D341Med (cell line): Measurements from ENCODE around the gene TMEM178A.
"Not testable (repeated sequence)": the region's sequence is repeated elsewhere in the genome, so short reads cannot be mapped to it uniquely, and the experiment has no call there.

Source experiments
- DNase-seq: peaks from one replicate; pipeline ENCODE4 v3.0.0; 2012; ENCODE audit warnings: low spot score

Gene TMEM178A

DNA sequence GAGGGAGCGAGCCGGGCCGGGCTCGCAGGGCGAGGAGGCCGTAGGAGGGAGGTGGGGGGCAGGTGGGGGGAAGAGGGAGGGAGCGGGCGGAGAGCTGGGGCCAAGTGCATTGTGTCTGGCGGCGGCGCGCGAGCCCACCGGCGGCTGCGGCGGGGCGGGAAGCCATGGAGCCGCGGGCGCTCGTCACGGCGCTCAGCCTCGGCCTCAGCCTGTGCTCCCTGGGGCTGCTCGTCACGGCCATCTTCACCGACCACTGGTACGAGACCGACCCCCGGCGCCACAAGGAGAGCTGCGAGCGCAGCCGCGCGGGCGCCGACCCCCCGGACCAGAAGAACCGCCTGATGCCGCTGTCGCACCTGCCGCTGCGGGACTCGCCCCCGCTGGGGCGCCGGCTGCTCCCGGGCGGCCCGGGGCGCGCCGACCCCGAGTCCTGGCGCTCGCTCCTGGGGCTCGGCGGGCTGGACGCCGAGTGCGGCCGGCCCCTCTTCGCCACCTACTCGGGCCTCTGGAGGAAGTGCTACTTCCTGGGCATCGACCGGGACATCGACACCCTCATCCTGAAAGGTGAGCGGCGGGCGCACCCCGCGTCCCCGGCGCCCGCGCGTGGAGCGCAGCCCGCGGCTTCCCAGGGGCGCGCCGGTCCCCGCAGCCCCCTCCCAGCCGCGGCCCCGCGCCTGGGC, at the start of gene TMEM178A:
TMEM178A (plus strand) TSS at position 107 of the 680 bp plus-strand sequence; CDS start at position 165, 58 bp downstream.
- DNase-seq = peak; percentile 81

DNA sequence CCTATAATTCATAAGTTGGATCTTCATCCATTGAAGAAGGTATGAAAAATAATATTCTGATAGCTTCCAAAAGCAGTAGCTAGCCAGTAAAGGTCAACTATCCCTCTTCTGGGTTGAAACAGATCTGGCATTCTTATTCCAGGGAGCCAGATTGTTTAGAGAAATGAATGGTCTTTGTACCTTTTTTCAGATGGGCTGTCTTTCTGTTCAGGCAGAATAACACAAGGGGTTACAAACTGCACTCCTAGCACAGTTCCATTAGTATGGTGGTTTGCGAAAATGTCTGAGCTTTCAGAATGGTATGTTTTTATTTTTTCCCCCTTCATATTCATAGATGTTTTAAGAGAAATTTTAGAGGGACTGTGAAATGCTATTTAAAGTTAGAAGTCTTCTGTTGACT, 47.5 kb upstream of the TMEM178A start:
- DNase-seq = no peak

DNA sequence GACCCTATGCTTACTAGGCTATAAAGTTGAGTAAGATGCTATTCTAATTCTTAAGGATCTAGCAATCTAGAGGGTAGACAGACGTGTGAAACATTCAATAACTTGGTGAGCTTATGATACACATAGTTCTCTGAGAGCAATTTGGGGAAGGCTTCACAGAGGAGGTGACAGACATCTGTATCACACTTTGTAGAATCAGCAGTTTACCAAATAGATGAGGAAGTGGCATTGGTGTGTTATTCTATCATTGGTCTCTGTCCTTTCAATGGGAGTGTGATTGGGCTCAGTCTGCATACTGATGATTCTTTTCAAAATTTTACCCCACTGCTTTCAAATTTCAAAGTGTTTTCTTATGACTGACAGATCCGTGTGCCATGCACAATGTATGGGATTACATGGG, 47.0 kb upstream of the TMEM178A start:
- no peak for DNase-seq

DNA sequence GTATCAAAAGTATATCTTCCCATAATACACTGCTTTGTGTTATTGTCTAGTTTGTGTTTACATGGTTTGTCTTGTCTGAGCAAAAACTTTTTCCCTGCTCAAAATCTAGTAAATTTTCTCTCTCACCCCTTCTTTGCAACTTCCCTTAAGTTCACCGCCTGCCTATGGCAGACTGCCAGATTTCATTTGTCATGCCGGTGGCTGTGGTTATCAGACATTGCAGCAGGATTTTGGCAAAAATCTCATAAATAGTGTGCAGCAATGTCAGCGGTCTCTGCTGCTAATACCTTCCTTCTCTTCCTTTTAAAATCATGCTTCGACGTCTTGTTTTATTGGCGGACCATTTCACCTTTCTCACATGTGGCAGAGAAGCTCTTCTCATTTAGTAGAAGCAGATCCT, 45.6 kb upstream of the TMEM178A start:
- no peak for DNase-seq

DNA sequence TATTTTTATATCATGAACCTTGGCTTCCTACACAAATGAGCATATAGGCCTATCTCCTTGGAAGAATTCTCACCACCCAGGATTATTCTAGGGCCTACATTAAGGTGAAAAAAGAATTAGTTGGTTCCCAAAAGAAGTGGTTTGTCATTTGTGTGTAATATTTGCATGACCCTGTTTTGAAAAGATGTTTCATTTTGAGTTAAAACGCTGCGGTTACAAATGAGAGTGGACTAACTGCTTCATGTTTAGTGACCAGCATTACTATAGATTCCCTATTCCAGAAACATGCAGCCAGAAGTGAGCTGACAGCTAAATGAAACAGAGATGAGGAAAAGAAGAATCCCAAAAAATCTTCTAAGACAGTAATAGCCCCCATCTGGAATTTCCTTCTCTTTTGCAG, 44.1 kb upstream of the TMEM178A start:
- DNase-seq = no peak

DNA sequence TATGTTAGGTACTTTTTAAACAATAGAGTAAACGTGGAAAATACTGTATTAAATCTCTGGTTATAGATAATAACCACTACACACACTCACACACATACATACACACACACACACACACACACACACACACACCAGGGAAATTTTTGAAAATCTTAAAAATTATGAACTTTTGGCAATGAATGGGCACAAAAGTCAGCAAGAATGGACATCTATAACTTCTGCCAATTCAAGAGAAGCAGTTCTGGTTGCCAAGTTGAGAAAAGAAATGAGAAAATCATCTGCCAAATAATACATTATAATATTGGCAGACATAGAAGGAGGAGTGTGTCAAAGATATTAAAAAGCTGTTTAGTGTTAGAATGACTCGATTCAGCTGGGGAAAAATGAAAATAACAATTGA, 42.9 kb upstream of the TMEM178A start:
- DNase-seq = no peak

DNA sequence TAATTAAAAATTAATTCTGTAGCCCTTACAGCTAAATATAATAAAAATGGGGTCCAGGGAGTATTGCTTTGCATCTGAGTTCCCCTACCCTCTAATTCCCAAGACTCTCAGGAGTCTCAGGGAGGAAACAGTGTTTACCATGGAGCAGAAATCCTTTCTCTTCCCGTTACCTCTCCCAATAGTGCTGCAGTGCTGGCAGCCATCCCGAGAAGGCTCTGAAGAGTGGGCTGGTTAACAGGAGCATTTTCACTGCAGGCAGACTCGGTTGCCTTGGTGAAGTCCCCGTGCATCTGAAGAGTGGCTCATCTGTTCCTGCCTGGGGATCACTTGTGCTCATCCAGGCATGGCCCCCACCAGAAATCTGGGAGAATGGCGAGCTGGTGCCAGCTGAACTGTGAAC, 41.8 kb upstream of the TMEM178A start:
- DNase-seq = no peak

DNA sequence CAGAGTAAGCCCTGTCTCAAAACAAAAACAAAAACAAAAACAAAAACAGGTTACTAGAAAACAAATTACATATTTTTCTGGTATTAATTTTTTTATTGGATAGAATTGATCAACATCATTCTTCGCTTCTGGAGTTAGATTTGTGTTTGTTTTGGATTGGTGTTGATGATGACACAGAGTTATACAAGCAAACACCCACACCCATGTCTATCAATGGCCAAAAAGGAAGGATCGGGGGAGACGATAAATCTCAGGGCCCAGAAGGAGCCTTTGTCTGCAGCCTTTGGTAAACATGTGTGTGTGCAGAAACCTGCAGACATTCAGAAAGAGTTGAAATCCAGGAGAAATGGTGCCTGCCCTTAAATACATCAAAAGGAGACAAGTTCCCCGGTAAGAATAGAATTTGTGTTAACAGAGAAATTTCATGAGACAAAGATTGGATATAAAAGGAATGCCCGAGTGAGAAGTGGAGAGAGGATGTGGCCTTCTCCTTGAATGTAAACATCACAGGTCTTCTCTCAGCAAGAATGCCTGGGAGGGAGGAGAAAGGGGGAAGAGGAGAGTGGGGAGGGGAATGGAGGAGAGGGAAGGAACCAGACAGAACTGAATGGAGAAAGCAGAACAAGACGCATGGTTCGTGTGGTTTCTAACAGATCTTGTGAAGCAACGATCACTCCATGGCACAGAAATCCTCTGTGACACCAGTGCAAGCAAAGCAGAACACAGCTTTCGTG, 40.4 kb upstream of the TMEM178A start:
- no peak for DNase-seq

DNA sequence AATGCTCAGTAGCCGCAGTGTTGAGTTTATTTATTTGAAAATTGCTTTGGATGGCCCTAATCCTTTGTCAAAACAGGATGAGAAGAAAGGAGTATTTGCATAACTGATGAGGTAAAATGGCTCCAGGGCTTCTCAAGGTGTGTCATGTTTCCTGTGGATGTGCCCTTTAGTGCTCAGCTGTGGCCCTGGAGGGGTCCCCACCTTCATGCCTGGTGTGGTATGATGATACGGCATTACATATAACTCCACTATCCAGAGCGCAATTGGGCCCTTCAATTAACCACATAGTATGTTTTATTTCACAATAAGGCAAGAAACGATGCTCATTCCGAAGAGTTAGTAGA, 39.8 kb upstream of the TMEM178A start:
- no peak for DNase-seq

DNA sequence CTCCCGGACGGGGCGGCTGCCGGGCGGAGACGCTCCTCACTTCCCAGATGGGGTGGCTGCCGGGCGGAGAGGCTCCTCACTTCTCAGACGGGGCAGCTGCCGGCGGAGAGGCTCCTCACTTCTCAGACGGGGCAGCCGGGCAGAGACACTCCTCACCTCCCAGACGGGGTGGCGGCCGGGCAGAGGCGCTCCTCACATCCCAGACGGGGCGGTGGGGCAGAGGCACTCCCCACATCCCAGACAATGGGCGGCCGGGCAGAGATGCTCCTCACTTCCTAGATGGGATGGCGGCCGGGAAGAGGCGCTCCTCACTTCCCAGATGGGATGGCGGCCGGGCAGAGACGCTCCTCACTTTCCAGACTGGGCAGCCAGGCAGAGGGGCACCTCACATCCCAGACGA, 37.4 kb upstream of the TMEM178A start:
- not testable (repeated sequence) for DNase-seq

DNA sequence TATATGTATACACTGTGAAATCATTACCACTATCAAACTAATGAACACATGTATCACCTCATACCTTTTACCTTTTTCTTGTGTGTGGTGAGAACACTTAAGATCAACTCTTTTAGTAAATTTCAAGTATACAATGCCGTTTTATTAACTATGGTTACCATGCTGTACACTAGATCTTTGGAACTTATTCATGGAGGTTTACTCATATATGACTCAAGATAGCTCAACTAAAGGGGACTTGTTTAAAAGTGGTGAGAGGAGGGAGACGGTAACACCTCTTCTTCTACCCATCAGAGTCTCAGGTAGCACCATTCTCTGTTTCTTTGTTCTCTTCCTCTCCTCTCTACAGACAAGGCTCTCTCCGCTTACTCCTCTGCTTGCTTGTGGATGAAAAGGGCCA, 36.1 kb upstream of the TMEM178A start:
- no peak for DNase-seq

DNA sequence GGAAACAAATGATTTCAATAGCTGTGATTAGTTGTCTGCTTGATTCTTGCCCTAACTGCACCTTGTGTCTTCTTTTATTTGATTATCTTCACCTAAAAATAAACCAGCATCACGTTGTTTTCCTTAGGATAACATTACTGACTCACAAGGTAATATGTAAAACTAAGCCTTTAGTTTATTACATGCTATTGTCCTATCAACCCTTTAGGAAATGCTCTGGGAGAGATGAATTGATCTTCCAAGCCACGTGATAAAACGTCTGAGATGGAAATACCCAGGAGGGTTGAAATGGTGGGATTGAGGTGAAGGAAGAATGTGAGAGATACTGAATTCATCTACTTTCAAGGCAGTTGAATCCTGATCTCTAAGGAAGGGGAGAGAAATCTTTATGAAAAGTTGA, 34.5 kb upstream of the TMEM178A start:
- DNase-seq = no peak

DNA sequence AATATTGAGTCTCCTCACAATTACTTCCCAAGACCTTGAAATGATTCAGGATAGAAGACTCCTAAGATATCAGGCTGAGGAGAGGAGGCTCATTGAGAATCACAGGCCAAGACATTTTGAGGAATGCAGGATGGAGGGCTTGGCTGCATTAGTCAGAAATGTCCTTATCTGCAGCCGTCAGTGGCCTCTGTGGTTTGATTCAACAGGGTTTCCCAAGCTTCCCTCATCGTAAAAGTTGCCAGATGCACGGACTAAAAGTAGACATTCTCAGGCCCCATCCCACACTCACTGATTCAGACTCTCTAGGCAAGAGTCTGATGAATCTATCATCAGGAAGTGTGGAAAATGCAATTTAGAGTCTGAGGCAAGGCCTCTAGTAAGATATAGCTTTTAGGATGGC, 34.0 kb upstream of the TMEM178A start:
- DNase-seq = no peak

DNA sequence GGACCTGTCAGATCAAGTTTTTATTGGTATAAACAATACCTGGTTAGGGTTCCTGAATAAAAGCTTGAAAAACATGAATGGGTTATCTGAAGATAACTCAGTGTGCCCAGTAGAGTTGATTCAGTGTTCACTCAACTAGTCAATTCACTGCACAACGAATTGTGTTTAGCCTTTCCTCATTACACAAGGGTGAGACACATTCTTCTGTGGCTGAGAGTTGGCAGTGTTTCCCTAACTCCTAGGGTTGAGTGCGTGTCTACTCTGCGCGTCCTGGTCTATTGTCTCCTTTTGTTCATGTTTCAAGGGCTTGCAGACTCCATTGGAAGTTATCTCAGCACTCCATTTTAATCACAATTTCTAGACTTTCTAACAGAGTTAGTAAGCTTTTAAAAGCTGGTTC, 32.8 kb upstream of the TMEM178A start:
- no peak for DNase-seq

DNA sequence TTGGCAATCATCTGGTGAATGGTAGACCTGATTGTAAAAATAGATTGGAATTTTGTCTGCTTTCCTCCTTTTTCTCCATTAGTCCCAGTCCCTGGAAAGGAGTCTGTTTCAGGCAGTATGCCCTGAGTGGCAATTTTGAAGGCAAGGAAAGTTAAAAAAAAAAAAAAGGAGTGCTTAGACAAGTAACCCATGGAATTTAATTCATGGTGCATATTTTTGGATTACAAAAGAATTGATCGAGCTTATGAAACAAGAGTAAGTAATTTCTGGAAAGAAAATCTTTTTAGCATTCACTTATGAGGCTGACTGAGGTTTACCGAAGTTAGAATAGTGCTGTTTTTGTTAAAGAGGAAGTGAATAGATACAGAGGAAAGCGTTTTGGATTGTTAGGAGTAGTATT, 29.4 kb upstream of the TMEM178A start:
- no peak for DNase-seq

DNA sequence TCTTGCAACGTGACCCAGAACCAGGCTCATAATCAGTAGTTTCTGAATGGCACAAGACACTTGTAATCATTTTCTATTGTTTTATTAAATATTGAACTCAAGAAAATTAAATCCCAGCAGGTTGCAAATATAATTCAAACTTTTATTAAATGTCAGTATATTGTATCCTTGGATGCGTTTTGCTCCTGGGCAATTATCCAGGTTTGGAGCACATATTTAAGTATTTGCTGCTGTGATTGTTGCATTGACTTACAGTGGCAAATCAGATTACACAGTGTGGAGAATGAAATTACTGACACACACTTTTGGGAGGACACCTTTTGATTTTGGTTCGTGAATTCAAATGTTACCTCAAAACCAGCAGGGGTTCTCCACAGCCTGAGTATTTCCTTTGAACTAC, 27.1 kb upstream of the TMEM178A start:
- DNase-seq = no peak

DNA sequence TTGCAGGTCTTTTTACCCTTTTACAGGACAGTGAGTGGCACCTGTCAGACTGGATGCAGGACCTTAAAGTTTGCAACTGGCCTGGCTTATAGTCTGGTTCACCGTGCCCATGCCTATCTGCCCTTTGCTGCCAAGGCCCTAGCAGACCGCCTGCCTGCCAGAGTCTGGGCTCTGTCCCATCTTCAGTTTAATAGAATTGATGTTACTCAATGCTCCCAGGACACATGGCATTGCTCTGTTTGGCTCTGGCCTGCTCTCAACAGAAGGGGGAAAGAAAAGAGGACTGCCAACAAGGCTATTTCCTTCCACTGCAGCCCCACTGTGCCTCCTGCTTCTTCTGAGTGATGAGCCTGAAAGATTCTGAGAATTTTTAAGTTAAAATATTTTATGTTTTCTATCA, 25.6 kb upstream of the TMEM178A start:
- DNase-seq = no peak

DNA sequence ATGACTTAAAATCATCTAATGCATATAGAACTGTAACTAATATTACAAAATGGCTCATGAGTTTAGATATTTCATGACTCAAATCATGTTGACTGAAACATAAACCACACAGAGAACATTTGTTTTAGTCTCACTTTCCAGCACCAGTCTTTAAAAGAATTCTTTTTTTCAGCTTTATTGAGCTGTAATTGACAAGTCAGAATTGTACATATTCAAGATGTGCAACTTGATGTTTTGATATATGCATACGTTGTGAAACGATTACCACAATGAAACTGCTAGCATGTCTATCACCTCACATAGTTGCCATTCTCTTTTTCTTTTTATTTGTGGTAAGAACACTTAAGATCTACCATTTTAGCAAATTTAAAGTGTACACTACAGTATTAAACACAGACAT, 25.0 kb upstream of the TMEM178A start:
- no peak for DNase-seq

DNA sequence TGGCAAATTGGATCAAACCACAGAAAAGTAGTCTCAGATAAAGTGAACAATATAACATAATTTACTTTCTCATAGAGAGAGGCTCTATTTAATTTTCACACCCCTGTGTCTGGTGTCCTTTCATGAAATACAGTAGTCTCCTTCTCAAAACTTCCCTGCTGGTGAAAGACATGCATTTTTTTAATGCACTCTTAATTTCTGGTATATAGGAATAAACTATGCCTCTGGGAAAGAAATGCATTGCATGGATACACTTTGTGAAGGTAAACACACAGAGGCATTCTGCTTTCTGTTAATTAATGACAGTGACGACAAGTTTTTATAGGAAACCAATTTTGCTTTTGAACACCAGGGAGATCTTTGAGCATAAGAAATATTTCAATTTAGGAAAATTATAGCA, 24.1 kb upstream of the TMEM178A start:
- no peak for DNase-seq

DNA sequence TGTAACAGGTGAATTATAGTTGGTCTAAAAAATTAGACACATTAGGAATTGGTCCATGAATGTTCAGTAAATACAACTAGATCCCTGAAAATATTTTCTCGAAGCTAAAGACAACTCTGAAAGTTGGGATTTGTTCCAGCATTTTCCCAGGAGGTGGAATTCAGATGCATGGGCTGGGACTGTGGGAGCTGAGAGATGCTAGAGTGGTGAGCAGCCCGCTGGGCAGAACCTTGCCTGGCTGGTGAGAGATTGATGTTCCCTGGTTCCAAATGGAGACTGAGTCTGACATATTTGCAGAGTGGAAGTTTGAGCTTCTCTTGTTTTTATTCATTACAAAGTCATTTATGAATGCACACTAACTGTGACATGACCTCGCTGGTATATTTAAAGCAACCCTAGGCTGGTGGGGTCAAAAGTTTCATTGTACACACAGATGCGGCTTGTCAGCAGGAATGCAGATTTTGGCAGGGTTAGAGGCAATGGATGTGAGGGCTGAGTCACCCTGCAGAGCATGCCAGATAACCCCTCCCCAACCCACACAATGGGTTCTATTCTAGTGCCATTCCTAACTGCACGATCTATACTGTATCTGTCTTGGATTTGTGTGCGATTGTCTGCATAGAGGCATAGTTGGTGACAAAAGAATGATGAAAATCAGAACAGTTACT, 23.5 kb upstream of the TMEM178A start:
- DNase-seq = no peak

DNA sequence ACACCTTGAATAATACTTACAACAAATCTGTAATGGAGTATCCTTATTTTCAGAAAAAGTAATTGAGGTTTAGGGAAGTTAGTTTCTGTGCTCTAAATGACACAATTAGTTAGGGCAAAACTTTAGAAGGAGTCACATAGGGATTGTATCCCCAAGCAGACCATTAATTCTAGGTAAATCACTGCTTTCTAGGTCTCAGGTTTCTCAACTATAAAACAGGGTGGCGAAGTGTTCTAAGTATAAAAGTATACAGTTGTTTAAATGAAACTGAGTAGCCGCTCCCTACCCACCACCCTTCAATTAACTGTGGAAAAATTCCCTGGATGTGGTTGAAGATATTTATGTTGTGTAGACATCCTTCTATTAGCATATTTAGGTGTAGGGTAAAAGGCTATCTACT, 19.9 kb upstream of the TMEM178A start:
- no peak for DNase-seq

DNA sequence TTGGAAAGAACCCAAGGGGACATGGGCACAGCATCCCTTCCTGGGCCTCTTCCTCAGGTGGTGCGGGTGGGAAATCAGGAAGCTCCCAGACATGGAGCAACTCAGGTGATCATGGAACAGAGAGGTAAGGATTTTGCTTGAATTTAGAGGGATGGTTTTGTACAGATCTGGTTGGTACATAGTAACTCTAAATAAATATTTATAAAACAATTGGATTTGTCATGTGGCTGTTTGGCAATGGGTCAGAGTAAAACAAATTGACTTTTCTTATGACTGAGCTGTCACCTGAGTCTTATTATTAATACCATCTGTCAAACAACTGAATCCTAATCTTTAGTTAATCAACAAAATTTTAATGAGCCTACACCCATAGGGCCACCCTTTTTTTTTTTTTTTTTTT, 19.4 kb upstream of the TMEM178A start:
- DNase-seq = no peak

DNA sequence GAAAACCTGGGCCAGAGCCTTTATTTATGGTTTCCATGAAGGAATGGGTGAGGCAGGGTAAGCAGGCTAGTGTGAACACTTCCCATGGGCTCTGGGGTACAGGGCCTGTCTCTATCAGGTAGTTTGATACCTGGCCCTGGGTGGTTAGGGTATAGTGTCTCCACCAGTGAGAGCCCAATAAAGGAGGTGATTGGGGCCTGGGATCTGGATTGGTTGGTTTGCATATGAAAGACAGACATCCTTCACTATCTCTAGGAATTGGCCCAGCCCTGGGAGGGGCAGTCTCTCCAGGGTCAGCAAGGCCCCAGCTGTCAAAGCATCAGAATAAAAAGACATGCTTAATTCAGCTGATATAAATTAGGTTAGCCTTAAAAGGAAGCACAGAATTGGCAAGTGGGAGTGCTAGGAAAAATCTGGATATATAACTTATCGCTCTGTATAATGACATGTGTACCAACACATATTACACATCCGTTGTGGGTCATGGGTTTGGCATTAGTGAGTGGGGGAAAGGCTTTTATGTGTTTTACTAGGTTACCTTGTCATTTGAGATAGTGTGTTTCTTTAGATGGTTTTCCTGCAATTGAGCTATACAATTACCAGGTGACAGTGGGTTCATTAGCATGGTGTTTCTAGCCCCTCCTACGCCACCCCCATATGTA, 18.5 kb upstream of the TMEM178A start:
- DNase-seq = no peak
